Activated CD4-positive, alpha-beta T cell treated with anti-CD3 and anti-CD28 coated beads for 48 hours (primary cell): ENCODE measurements around the gene GJC1.

ENCODE experiments used
- DNase-seq: peaks from one replicate; pipeline ENCODE4 v3.0.0-alpha.2; 2020

The GJC1 gene

GRCh38 chr17:44829523-44830358 lies at the start of gene GJC1:
GJC1 (minus strand) TSS chr17:44830287; CDS start chr17:44805817, 24,470 bp downstream.
- DNase-seq = peak; percentile 19

GRCh38 chr17:44879376-44879775 lies 49.3 kb upstream of the GJC1 start:
- no peak for DNase-seq

DNA sequence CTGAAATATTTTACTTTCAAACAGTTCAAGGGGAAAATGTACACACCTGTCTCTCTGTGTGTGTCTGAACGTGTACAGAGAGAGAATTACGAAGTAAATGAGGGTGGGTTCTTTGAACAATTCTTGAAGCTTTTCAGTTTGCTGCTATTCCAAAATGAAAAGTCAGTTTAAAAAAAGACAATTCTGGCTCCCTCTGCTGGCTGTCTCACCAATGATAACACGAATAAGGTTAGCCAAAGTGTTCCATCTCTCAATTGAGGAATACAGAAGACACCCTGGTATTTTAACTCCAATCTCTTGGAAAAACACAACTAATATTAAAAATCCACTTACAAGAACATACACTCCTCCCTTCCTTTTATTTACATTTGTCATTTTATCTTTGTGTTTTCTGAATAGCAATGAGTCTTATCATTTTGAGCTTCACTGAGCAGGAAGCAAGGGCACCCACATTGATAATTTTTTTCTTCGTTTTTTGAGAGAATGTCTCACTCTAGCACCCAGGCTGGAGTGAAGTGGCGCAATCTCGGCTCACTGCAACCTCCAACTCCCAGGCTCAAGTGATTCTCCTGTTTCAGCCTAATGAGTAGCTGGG lies 48.6 kb upstream of the GJC1 start:
- peak; percentile 28 for DNase-seq

GRCh38 chr17:44877121-44877520 lies 47.0 kb upstream of the GJC1 start:
- no peak for DNase-seq

DNA sequence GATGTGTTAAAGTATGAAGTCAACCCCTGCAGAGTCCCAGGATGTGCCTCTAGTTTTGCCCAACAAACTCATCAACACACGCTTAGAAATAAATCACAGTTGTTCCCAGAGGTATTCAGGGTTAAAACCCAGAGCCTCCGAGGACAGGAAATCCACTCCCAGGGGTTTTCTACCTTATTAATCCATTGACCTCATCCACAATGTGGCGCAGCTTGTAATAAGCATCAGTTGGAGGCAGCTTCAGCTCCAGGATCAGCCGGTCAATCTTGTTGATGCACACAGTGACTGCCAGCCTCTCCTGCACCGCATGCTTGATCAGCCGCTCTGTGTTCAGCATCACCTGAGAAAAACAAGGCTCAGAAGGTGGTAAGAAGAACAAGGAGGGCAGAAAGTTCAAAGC lies 45.7 kb upstream of the GJC1 start:
- no peak for DNase-seq

DNA sequence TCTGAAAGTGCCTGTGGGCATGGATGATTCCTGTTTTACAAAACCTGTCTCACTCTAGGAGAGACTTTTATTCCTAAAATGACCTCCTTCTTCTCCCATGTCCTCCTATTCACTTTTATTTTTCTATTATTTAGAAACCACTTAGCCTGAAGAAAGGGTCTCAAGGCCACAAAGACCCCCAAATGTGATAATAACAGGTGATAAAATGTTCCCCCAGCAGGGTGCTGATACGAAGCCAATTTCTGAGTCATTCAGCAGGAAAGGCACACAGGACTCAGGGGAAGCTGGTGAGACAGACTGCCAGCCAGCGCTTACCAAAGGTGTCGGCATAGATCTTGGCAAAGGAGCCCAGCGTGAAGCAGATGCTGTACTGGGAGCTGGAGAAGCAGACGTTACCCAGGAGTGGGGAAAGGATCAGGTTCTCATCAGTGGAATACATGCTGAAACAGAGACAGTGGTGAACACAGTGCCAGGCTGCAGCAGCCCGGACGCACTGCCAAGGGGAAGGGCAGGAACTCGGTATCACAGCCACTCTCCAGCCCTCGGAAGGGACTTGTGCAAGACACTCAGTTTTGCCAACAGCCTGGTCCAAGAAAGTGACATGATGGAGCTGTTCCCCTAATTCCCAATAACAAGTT lies 42.2 kb upstream of the GJC1 start:
- no peak for DNase-seq

GRCh38 chr17:44871556-44871955 lies 41.5 kb upstream of the GJC1 start:
- DNase-seq = no peak

DNA sequence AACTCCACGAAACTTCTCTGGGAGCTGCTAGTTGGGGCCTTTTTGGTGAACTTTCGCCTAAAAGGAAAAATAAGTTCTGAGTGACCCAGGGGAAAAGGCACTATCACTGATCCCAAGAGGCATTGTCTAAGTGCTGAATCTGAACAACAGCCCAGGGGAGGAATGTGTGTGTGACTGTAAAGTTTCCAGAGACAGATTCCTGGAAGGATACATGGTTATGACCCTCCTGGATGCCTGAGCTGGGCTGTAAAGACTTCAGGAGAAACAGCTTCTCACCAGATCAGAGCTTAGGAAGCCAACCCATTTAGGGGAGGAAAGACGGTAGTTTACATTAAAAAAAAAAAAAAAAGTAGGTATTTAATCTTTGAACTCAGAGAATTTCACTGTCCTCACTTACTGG lies 37.8 kb upstream of the GJC1 start:
- DNase-seq = no peak

DNA sequence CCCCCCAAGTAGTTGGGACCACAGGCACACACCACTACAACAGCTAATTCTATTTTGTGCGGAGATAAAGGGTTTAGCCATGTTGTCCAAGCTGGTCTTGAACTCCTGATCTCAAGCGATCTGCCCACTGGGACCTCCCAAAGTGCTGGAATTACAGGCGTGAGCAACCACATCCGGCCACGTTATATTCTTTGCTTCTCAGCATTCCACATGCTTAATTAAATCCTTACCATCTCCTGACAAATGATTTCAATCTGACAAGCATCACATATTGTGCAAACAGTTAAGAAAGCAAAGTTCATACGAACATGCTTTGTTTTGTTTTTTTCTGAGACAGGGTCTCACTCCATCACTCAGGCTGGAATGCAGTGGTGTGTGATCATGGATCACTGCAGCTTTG lies 35.8 kb upstream of the GJC1 start:
- DNase-seq = no peak

DNA sequence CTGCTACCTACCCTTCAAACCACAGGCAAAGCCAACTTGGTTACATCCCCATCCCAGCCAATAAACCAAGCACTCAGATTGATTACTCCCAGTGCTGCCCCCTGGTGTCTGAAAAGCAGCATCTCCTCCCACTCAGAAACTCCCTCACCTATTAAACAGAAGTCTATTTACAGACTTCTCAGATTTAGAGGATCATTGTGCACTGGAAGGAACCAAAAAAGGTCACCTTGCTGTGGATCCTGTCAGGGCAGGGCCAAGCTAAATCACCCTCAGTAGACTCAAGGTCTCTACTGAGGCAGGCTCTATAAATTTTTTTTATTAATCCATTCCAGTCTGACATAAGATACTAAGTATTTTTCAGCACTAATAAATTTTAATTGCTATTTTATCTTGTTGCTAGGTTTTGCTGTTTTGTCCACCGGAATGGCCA lies 35.2 kb upstream of the GJC1 start:
- DNase-seq = peak; percentile 77

- no peak for DNase-seq
Observed at GRCh38 chr17:44864831-44865230, 34.7 kb upstream of the GJC1 start.

GRCh38 chr17:44863061-44863918 lies 33.2 kb upstream of the GJC1 start:
- no peak for DNase-seq

- DNase-seq = no peak
Observed at GRCh38 chr17:44862278-44862914, 32.3 kb upstream of the GJC1 start.

DNA sequence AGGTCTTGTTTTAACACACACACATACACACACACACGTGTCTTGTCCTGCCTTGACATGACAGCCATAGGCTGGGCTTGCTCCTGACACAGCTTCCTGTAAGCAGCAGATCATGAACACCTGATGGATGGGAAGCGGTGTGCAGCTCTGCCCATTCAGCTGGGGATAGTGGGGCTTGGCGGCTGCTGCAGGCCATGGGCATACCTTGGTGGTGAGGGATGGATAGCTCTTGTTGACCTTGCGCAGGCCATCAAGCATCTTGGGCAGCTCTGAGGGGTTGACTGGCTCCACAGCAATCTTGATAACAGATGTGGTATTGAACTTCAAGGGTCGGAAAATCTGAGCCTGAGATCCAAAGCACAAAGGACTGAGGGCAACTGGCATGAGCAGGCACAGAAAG lies 29.6 kb upstream of the GJC1 start:
- no peak for DNase-seq

GRCh38 chr17:44854192-44854591 lies 24.1 kb upstream of the GJC1 start:
- no peak for DNase-seq

DNA sequence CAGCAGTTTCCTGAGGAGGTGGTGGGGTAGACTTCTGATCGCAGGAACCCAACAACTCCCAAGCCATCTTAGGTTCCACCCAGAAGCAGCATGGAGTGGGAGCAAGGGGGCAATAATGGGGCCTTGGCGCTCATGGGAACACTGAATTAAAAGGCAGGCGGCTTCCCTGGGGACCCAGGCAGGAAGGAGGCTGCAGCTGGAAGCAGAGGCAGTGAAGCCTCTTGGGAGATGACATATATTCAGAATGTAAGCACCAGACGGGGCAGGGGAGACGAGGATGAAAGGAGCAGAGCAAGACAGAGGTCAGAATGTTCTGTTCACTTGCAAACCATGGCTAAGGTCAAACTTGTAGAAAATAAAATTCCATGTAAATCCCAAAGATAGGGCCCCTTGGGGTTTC lies 20.5 kb upstream of the GJC1 start:
- no peak for DNase-seq

- no peak for DNase-seq
Observed at GRCh38 chr17:44850025-44850424, 19.9 kb upstream of the GJC1 start.

GRCh38 chr17:44848961-44849489 lies 18.9 kb upstream of the GJC1 start:
- DNase-seq = no peak

GRCh38 chr17:44848257-44848795 lies 18.2 kb upstream of the GJC1 start:
- DNase-seq = no peak

DNA sequence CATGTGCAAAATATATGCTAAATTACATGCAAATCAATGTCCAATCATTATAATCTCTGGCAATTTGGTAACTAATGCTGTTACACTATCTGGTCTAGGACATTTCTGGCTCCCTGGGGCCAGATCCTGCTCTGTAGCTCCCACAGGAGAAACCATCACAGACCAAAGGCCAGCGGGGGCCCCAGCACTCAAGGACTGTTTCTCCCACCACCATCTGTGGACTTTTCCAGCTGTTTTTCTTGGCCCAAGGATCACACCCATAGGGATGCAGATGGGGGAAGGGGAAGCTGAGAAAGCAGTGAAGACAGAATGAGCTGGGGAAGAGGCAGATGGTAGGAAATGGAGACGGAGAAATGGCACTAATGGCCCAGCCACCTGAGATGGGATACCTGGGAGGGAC lies 17.5 kb upstream of the GJC1 start, which contains the start of gene HIGD1B:
HIGD1B (plus strand) TSS at position 298 of the 400 bp plus-strand sequence. CDS start 270 bp downstream, outside the sequence.
- no peak for DNase-seq

GRCh38 chr17:44846206-44846605 lies 16.1 kb upstream of the GJC1 start:
- DNase-seq = no peak

DNA sequence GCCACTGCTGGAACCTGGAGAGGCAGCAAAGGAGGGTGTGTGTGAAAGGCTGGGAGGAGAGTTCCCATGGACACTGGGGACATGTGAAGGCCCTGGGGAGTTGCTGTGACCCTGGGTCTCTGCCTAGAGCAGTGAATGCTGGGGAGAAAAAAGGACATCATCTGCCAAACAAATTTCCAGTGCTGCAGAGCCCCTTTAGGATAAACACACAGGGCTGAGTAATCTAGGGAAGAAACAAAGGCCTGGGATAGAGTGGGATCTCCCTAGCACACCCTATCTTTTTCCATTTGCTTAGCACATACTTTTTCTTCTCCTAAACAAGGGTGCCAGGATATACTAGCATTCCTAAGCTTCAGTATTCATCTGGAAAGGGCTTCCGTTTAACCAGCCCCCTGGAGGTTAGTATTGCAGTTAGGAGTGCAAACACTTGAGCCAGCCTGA lies 14.3 kb upstream of the GJC1 start:
- no peak for DNase-seq
